K562 (cell line): ENCODE measurements around the gene NOA1. TPM values are rescaled to one million over a fixed set of nuclear protein-coding genes. Genes with fewer than 3 reads are reported as not detected.
A peak's percentile ranks its signal among the peaks of the same experiment; 100 is the strongest.

ENCODE experiments used
- ATAC-seq: fragments of 200-7000 bp; cut with Tn5 transposase; 3 replicates; pipeline ENCODE4 v1.9.1; 2020; ENCODE audit warnings: moderate library complexity
- BruUV-seq: library from RNA; stranded (reverse); fragments of 400-500 nt; replicated peaks from 2 replicates; lab custom pipeline; 2021; lab: Mats Ljungman, UMichigan
- CTCF ChIA-PET: fragments of 300-600 bp; formaldehyde crosslinking; extraction: SDS; loops from one replicate; lab custom pipeline; 2021; ENCODE audit warnings: low intra/inter-chr PET ratio; lab: Yijun Ruan, JAX
- POLR2A ChIA-PET: fragments of 300-600, 350-650 bp; sonication (Branson Sonifier 250); formaldehyde crosslinking; extraction: SDS; loops from one replicate; lab custom pipeline; 2021; ENCODE audit warnings: antibody characterized with exemption, inconsistent platforms; lab: Yijun Ruan, JAX
- DNase-seq, 4 experiments: peaks; one replicate each; pipeline versions ENCODE4 v3.0.0 to v3.0.0-alpha.2; 2011 to 2018; ENCODE audit warnings: low spot score in 3 of 4, mixed read lengths in 3 of 4; ENCODE audit errors: extremely low read depth in 1 of 4
- FAIRE-seq: peaks from 2 replicates; lab custom pipeline; 2011; peaks lifted over from hg19 to GRCh38; lab: Jason Lieb, UNC
- H2AFZ ChIP-seq: 2 replicates; pipeline ENCODE4 v1.6.0; 2011; ENCODE audit warnings: low read depth, low read length, control low read depth, inconsistent platforms
- H3K27ac ChIP-seq: fragments of 200-600 bp; 3 replicates; pipeline ENCODE4 v1.8.0; 2011; ENCODE audit warnings: low read depth, mild to moderate bottlenecking, control low read depth, inconsistent platforms, low read length, moderate library complexity, mixed read lengths; ENCODE audit errors: extremely low read depth
- H3K27me3 ChIP-seq, 2 experiments: fragments of 300-600 bp in 1 of 2; 2 replicates in 1 of 2; 3 replicates in 1 of 2; pipeline versions ENCODE4 v1.6.0 to v1.8.0; 2011; ENCODE audit warnings: inconsistent platforms in 2 of 2, low read length in 2 of 2, mild to moderate bottlenecking in 1 of 2, mixed read lengths in 1 of 2, moderate library complexity in 1 of 2; ENCODE audit not compliant: control insufficient read depth in 2 of 2, insufficient read depth in 2 of 2
- H3K36me3 ChIP-seq: fragments of 300-600 bp; 3 replicates; pipeline ENCODE4 v1.8.0; 2011; ENCODE audit warnings: mild to moderate bottlenecking, low read length, inconsistent platforms; ENCODE audit not compliant: control insufficient read depth, insufficient read depth
- H3K4me1 ChIP-seq, 2 experiments: fragments of 200-600 bp in 1 of 2; replicated peaks in 1 of 2; 2 replicates in 1 of 2; 3 replicates in 1 of 2; pipeline versions ENCODE4 v1.5.1 to v1.8.0; 2011; ENCODE audit warnings: inconsistent platforms in 2 of 2, low read length in 2 of 2, mild to moderate bottlenecking in 1 of 2, mixed read lengths in 1 of 2, moderate library complexity in 1 of 2; ENCODE audit not compliant: control insufficient read depth in 2 of 2, insufficient read depth in 2 of 2
- H3K4me2 ChIP-seq: 2 replicates; pipeline ENCODE4 v1.6.1; 2011; ENCODE audit warnings: low read length, control low read depth, inconsistent platforms, mixed read lengths; ENCODE audit not compliant: insufficient read depth
- H3K4me3 ChIP-seq: fragments of 200-600 bp; sonication (generic), shearing (Covaris generic); 2 replicates; pipeline ENCODE4 v1.5.1; 2016; ENCODE audit warnings: control low read depth, inconsistent platforms
- H3K79me2 ChIP-seq: fragments of 200-600 bp; 3 replicates; pipeline ENCODE4 v1.8.0; 2011; ENCODE audit warnings: low read length, inconsistent platforms; ENCODE audit not compliant: control insufficient read depth, insufficient read depth
- H3K9ac ChIP-seq, 2 experiments: 2 replicates each; pipeline versions ENCODE4 v1.6.0 to v1.6.1; 2011; ENCODE audit warnings: low read depth in 2 of 2, low read length in 2 of 2, control low read depth in 1 of 2, inconsistent platforms in 1 of 2, mild to moderate bottlenecking in 1 of 2, mixed read lengths in 1 of 2; ENCODE audit not compliant: insufficient read depth in 1 of 2
- H3K9me1 ChIP-seq: one replicate; pipeline ENCODE4 v1.6.0; 2011; ENCODE audit warnings: inconsistent platforms, mild to moderate bottlenecking, low read length, moderate library complexity; ENCODE audit not compliant: control insufficient read depth, insufficient read depth
- H3K9me3 ChIP-seq: replicated peaks from 2 replicates; pipeline ENCODE4 v1.5.1; 2011; ENCODE audit warnings: low read depth, low read length, inconsistent platforms; ENCODE audit not compliant: control insufficient read depth, insufficient read depth
- H4K20me1 ChIP-seq: replicated peaks from 2 replicates; pipeline ENCODE4 v1.6.1; 2011; ENCODE audit warnings: low read length, inconsistent platforms, mixed read lengths; ENCODE audit not compliant: control insufficient read depth, insufficient read depth
- CBFB ChIP-seq: sonication (generic); formaldehyde crosslinking; IDR thresholded peaks from 2 replicates; pipeline ENCODE4 v1.4.0; 2020; ENCODE audit warnings: mild to moderate bottlenecking, missing genetic modification reagents
- ELK1 ChIP-seq: sonication (generic); formaldehyde crosslinking; IDR thresholded peaks from 2 replicates; pipeline ENCODE4 v1.8.1; 2022; ENCODE audit warnings: missing genetic modification reagents
- FOSL1 ChIP-seq: fragments of 200-800 bp; sonication (Bioruptor generic); conservative IDR thresholded peaks from 2 replicates; pipeline ENCODE4 v1.6.1; 2016; ENCODE audit warnings: missing genetic modification characterization, missing compliant biosample characterization
- KLF1 ChIP-seq: fragments of 450-650 bp; IDR thresholded peaks from 2 replicates; pipeline ENCODE4 v1.6.1; 2016; ENCODE audit warnings: missing genetic modification characterization, missing compliant biosample characterization
- NR2F6 ChIP-seq: fragments of 450-650 bp; formaldehyde crosslinking; IDR thresholded peaks from 2 replicates; pipeline ENCODE4 v1.4.0; 2020; ENCODE audit warnings: mild to moderate bottlenecking
- ZNF121 ChIP-seq: sonication (generic); formaldehyde crosslinking; conservative IDR thresholded peaks from 2 replicates; pipeline ENCODE4 v1.8.0; 2022; ENCODE audit warnings: missing genetic modification reagents
- ZNF175 ChIP-seq: fragments of 200-800 bp; sonication (Bioruptor generic); IDR thresholded peaks from 2 replicates; pipeline ENCODE4 v1.6.1; 2016; ENCODE audit warnings: low read depth, mild to moderate bottlenecking, missing genetic modification characterization, missing compliant biosample characterization
- ZNF217 ChIP-seq: sonication (generic); formaldehyde crosslinking; IDR thresholded peaks from 2 replicates; pipeline ENCODE4 v1.8.0; 2022; ENCODE audit warnings: mild to moderate bottlenecking, missing genetic modification reagents
- WGBS: fragments of 100-300 bp; shearing (Covaris generic); methylation state at CpG from one replicate; pipeline ENCODE4 v1.1.6; 2016; ENCODE audit warnings: low coverage, mixed read lengths; ENCODE audit not compliant: insufficient coverage; ENCODE audit errors: missing lambda C conversion rate; 5-methylcytosine and 5-hydroxymethylcytosine counted together
- in situ Hi-C: fragments of 300-500 bp; cut with MboI; formaldehyde crosslinking; loops from 4 replicates; pipeline ENCODE4 v1.15.0; 2018; ENCODE audit warnings: inconsistent platforms, mixed read lengths
- intact Hi-C: fragments of 100-400 bp; cut with micrococcal nuclease; formaldehyde crosslinking; loops from 2 replicates; pipeline ENCODE4 v1.14.2; 2022
- polyA plus RNA-seq, 8 experiments: library from polyadenylated mRNA; depleted of rRNA in 4 of 8; stranded (reverse) in 5 of 8; unstranded in 3 of 8; fragments of >200 nt; fragmentation: Nextera tagmentation in 2 of 8; fragmentation: Illumina TruSeq in 1 of 8; extraction: Ambion mirVana in 2 of 8; extraction: Trizol in 1 of 8; gene quantifications; 2 replicates each; pipeline versions ENCODE4 v1.2.1 to v1.2.3, GENCODE V29; 2011 to 2014; ENCODE audit warnings: inconsistent platforms in 1 of 8, missing spikeins in 1 of 8
- total RNA-seq, 7 experiments: library from RNA; depleted of rRNA in 6 of 7; stranded (reverse); fragments of >200 nt in 6 of 7; fragmentation: Illumina TruSeq in 2 of 7; extraction: Trizol in 2 of 7; gene quantifications; 2 replicates each; pipeline versions ENCODE4 v1.2.1 to v1.2.3, GENCODE V29; 2011 to 2021; ENCODE audit warnings: low replicate concordance in 1 of 7
- TF ChIP-seq, protein P1 (sequence below): fragments of 450-650 bp; IDR thresholded peaks from 2 replicates; pipeline ENCODE4 v1.6.1; 2016; ENCODE audit warnings: antibody characterized with exemption
- TF ChIP-seq, protein P2 (sequence below), 2 experiments: fragments of 450-650 bp; conservative IDR thresholded peaks; 2 replicates each; pipeline ENCODE4 v1.6.1; 2017; ENCODE audit warnings: mild to moderate bottlenecking in 2 of 2, moderate library complexity in 2 of 2

Gene NOA1
- total and polyA plus RNA-seq, 9 of the 15 experiments (the other 6 are each of a cell fraction or from before 2014, with no cell fraction given), result 2.6 to 26.6 (median 16.7) TPM

GRCh38 chr4:56937262-56937661 lies 40.1 kb downstream of the NOA1 start:
- Histone ChIP-seq H2AFZ (no peak overlapping the region), H3K9me1 (no peaks in the 10 kb centered on the region), H3K4me3 (no peak overlapping the region), H4K20me1 (no peaks in the 10 kb centered on the region), H3K27me3 (no peaks in the 10 kb centered on the region; a peak in 1 of 5 replicates), H3K4me2 (no peak overlapping the region), H3K4me1 (no peaks in the 10 kb centered on the region), H3K9ac (no peak overlapping the region), H3K9me3 (no peaks in the 10 kb centered on the region), H3K79me2 (no peaks in the 10 kb centered on the region), H3K27ac (no peak overlapping the region), H3K36me3 (peaks cover 15% of the 10 kb centered on the region; the same call in 1 of the 3 replicates)
- ATAC-seq (peak; percentile 35), DNase-seq (peak in 1 of 4 experiments; percentile 11), FAIRE-seq (no peak)
- no peak for TF ChIP-seq NR2F6 (CRISPR knock-in tag)
- TF ChIP-seq, protein P1, sequence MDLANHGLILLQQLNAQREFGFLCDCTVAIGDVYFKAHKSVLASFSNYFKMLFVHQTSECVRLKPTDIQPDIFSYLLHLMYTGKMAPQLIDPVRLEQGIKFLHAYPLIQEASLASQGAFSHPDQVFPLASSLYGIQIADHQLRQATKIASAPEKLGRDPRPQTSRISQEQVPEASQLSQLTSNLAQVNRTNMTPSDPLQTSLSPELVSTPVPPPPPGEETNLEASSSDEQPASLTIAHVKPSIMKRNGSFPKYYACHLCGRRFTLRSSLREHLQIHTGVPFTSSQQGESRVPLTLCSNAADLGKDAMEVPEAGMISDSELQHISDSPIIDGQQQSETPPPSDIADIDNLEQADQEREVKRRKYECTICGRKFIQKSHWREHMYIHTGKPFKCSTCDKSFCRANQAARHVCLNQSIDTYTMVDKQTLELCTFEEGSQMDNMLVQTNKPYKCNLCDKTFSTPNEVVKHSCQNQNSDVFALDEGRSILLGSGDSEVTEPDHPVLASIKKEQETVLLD, result no peak
- TF ChIP-seq ZNF121 (CRISPR knock-in tag), result 0 out of 2 replicates have a peak, but pooled peaks have one; percentile 6
- TF ChIP-seq ELK1 (CRISPR knock-in tag), result no peak
- TF ChIP-seq ZNF217 (CRISPR knock-in tag), result no peak
- TF ChIP-seq ZNF175 (CRISPR knock-in tag), result no peak
- no peak for TF ChIP-seq KLF1 (tag)
- TF ChIP-seq, protein P2, sequence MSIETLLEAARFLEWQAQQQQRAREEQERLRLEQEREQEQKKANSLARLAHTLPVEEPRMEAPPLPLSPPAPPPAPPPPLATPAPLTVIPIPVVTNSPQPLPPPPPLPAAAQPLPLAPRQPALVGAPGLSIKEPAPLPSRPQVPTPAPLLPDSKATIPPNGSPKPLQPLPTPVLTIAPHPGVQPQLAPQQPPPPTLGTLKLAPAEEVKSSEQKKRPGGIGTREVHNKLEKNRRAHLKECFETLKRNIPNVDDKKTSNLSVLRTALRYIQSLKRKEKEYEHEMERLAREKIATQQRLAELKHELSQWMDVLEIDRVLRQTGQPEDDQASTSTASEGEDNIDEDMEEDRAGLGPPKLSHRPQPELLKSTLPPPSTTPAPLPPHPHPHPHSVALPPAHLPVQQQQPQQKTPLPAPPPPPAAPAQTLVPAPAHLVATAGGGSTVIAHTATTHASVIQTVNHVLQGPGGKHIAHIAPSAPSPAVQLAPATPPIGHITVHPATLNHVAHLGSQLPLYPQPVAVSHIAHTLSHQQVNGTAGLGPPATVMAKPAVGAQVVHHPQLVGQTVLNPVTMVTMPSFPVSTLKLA (conservative IDR thresholded peaks at IDR 0.05), result no peak
- no peak for TF ChIP-seq CBFB (CRISPR knock-in tag)
- peak; percentile 39; the same call in 1 of the 2 replicates for TF ChIP-seq FOSL1
- ChIA-PET CTCF (no interaction called here), POLR2A (interaction anchor here (1.2 to 1.7 kb wide), 2 partner anchors 8 to 14 kb away, joined by 3 to 5 read pairs; no protein-coding TSS in a partner anchor)
- in situ Hi-C loops (no loop called here), intact Hi-C loops (no loop called here)
- 79% methylated on average over 6 of the region's 6 CpGs for WGBS
- BruUV-seq, result no TSS peak
